C4-2B (cell line): ENCODE measurements around the gene IGFBP7.

Experiments
- H3K27ac ChIP-seq: fragments of 450-650 bp; 2 replicates; pipeline ENCODE4 v1.5.1; 2017
- ZFX ChIP-seq: fragments of 450-650 bp; IDR thresholded peaks from 2 replicates; pipeline ENCODE4 v1.6.1; 2017
- TF ChIP-seq, protein P1 (sequence below): fragments of 450-650 bp; conservative IDR thresholded peaks from 2 replicates; pipeline ENCODE4 v1.5.1; 2017; ENCODE audit warnings: mild to moderate bottlenecking

IGFBP7 gene

GRCh38 chr4:57095956-57096355 is 14.2 kb downstream of the IGFBP7 start:
- no peak for TF ChIP-seq ZFX
- TF ChIP-seq, protein P1, sequence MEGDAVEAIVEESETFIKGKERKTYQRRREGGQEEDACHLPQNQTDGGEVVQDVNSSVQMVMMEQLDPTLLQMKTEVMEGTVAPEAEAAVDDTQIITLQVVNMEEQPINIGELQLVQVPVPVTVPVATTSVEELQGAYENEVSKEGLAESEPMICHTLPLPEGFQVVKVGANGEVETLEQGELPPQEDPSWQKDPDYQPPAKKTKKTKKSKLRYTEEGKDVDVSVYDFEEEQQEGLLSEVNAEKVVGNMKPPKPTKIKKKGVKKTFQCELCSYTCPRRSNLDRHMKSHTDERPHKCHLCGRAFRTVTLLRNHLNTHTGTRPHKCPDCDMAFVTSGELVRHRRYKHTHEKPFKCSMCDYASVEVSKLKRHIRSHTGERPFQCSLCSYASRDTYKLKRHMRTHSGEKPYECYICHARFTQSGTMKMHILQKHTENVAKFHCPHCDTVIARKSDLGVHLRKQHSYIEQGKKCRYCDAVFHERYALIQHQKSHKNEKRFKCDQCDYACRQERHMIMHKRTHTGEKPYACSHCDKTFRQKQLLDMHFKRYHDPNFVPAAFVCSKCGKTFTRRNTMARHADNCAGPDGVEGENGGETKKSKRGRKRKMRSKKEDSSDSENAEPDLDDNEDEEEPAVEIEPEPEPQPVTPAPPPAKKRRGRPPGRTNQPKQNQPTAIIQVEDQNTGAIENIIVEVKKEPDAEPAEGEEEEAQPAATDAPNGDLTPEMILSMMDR, result no peak
- H3K27ac ChIP-seq, result no peak overlapping the region

GRCh38 chr4:57095245-57095644 is 14.9 kb downstream of the IGFBP7 start:
- no peak overlapping the region for H3K27ac ChIP-seq
- TF ChIP-seq ZFX, result no peak
- TF ChIP-seq, protein P1, result no peak

DNA sequence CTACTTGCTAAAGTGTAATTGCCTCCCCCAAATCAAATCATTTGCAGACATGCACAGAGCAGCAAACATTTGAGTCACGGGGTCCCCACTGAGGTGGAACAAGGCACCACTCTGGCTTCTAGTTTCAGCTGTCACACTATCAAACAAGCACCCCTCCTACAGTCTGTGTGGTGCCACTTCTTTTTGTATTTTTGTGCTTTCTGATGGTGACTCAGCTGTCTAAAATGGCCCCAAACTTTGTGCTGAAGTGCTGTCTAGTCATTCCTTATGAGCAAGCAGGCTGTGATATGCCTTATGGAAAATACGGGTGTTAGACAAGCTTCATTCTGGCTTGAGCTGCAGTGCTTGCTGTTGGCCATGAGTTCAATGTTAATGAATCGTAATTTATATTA is 15.4 kb downstream of the IGFBP7 start:
- no peak overlapping the region for H3K27ac ChIP-seq
- no peak for TF ChIP-seq ZFX
- TF ChIP-seq, protein P1, result no peak

DNA sequence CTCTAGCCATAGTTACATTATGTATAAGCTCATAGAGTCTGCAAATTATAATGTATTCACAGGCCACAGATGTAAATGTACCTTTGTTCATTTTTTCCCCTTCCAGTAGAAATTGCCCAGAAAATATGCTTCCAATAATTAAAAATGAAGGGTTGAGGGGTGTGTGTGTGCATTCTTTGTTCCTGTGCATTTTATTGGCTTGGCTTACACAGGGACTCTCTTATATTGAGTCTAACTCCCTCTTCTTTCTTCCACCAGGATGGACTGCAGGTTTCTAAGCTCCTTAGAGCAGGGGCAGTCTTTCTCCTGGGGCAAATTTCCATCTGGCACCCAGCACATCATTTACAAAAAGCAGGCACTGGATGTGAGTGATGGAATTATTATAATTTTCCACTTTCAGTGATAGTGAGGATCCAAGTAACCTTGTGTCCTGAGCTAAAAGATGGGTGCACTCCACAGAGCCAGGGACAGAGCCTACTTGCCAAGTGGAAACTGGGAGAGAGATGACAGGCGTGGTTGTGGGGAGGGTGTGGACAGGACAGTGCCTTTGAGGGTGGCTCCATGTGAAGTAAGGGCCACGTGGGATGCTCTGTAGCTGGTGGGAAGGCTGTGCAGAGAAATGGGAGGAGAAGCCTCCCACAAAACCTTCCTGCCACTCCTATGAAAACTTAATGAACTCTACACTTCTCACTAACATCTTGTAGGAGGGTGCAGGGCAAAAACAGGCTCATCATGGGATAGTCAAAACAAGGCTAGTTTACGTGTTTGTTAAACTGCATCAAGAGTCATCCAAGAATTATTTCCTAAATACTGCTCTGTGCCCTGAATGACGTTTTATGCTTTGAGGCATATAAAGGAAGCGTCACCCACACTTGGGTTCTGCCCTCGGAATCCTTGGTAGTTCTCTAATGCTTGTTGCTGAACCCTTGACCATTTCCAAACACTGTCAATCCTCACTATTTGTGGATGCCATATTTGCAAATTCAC is 16.0 kb downstream of the IGFBP7 start:
- no peak overlapping the region for H3K27ac ChIP-seq
- TF ChIP-seq, protein P1, result no peak
- TF ChIP-seq ZFX, result no peak

GRCh38 chr4:57091657-57092162 is 18.5 kb downstream of the IGFBP7 start:
- TF ChIP-seq, protein P1, result no peak
- TF ChIP-seq ZFX, result no peak

GRCh38 chr4:57090079-57090478 is 20.1 kb downstream of the IGFBP7 start:
- no peak overlapping the region for H3K27ac ChIP-seq
- TF ChIP-seq, protein P1, result no peak
- no peak for TF ChIP-seq ZFX

More at GRCh38 chr4:57091657-57092162, 18.5 kb downstream of the IGFBP7 start:
- H3K27ac ChIP-seq, result no peak overlapping the region

DNA sequence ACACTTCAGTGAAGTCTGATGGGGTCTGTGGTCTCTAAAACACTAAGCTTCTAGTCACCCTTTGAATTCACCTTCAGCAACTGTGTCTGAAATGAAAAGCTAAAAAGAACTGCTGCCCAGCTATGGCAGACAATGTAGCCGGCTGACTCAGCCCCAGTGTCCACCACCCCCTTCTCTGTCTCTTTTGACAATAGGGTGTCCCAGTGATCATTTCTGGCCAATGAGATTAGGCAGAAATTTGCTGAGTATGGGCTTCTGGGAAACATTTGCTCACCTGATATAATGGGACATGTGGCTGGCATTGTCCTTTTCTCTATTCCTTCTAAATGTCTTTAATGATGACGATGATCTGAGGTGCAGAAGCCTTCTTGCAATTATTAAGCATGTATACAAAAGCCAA is 20.6 kb downstream of the IGFBP7 start:
- no peak overlapping the region for H3K27ac ChIP-seq
- TF ChIP-seq, protein P1, result no peak
- no peak for TF ChIP-seq ZFX
